SIG-M5 treated with dmso at 0.1 percent for 504 hours (cell line): ENCODE data around the gene SETD1B.
A peak's percentile ranks its signal among the peaks of the same experiment; 100 is the strongest.

Experiments used
- DNase-seq: peaks from one replicate; lab custom pipeline; 2025; ENCODE audit not compliant: unreplicated experiment; lab: John Stamatoyannopoulos, UW

The SETD1B gene

DNA sequence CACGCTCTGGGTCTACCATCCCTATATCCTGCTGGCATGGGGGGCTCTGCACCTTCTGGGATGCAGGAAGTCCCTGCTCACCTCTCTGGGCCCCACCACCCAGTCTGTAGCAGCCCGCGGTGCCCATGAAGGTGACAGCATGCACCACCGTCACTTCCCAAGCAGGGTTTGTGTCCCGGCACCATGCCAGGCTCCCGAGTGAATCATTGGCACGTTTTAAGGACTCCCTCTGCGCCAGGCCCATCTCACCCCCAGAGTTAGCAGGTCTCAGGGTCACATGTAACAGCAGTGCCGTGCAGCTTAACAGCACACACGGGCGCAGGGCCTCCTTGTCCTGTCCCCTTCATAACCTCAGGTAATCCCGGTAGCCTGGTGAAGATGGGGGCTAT lies 19.9 kb downstream of the SETD1B start:
- no peak for DNase-seq

DNA sequence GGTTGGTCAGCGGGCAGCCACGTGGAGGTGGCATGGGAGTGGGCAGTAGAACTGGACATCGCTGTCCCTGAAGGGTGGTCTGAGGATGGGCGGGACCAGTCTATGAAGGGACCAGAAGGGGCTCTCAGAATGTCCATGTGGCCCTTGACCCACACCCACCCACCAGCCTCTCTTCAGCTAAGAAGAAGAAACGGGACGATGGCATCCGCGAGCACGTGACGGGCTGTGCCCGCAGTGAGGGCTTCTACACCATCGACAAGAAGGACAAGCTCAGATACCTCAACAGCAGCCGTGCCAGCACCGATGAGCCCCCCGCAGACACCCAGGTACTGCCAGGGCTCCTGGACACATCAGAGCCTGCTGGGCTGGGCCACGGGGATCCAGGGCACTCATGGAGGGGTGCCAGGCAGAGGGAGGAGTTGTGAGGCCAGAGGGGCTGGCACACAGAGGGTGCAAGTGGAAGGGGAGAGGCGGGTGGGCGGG lies 21.3 kb downstream of the SETD1B start:
- DNase-seq = no peak

DNA sequence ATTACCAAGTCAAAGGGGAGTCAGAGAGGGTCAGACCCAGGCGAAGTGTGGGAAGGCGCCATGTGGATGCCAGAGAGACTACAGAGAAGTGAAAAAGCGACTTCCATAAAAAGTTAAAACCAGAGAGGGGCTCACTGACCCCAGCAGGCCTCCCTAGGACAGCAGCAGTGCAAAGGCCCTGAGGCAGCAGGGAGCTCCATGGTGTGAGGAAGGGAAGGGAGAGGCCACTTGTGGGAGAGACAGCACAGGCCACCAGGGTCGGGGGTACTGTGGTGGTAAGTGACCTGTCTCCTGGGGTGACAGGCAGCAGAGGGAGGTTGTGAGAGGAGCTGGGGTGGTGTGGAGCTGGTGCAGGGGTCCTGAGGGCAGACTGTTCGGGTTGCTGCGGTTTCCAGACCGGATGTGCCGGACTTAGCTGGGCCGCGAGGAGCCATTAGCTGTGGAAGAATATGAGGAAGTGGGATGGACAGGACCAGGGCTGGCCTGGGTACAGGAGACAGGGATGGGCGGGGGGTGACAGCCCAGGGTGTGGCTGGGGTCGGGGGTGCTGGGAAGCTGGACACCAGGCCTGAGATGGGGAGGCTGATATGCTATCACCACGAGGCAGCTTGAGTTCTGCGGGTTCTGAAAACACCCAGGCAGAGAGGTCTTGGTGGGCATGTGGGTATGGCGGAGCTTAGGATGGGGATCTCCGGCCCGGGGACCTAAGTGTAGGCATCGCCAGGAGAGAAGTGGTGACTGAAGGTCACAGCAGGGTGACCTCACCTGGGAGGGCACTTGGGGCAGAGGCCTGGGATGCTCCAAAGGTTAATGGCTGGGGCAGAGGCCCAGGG lies 22.7 kb downstream of the SETD1B start:
- no peak for DNase-seq

DNA sequence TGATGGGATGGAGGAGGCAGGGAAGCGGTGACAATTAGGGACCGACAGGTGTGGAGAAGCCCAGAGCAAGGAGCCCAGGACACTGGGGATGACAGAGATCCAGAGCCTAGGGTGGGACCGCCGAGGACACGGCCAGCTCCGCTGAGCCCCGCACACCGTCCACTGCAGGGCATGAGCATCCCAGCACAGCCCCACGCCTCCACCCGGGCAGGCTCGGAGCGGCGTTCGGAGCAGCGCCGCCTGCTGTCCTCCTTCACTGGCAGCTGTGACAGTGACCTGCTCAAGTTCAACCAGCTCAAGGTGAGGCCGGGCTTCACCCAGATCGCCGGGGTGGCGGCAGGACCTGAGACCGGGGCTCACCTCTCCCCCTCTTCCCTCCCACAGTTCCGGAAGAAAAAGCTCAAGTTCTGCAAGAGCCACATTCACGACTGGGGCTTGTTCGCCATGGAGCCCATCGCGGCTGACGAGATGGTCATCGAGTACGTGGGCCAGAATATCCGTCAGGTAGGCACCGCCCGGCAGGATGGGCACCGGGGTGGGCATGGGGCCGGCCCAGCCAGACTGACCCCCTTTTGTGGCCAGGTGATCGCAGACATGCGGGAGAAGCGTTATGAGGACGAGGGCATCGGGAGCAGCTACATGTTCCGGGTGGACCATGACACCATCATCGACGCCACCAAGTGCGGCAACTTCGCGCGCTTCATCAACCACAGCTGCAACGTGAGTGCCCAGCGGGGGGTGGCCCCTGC lies 23.7 kb downstream of the SETD1B start:
- DNase-seq = no peak

DNA sequence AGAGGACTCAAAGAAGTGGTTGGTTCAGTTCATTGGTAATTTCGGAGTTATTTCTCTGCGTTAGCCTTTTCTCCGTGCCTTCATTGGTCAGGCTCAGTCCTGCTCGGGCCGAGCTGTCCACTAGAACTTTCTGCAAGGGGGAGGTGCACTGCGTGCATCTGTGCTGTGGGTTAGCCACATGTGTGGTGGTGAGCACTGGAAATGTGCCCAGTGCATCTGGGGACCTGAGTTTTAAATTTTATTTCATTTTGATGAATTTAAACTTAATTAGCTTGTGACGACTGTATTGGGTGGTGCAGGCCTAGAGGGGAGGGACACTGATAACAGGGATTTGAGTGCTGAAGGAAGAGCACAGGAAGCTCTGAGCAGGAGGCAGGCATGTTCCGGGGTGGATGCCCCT lies 24.5 kb downstream of the SETD1B start:
- DNase-seq = no peak

DNA sequence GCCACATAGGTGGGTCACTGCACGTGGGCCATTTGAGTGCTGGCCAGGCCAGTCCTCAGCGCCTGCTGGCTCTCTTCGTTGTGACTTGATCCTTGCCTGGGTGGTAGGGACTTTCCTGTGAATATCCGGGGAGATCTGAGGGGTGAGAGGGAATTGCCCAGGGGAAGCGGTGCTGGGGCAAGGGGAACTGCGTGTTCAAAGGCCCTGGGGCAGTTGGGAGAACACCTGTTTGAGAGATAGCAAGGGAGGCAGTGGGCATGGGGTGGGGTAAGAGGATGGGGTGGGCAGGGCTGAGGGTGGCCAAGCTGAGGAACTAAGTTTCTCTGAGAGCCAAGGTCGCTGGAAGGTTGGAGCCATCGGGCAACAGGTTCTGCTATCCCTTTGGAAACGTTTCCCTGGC lies 25.0 kb downstream of the SETD1B start:
- DNase-seq = no peak

DNA sequence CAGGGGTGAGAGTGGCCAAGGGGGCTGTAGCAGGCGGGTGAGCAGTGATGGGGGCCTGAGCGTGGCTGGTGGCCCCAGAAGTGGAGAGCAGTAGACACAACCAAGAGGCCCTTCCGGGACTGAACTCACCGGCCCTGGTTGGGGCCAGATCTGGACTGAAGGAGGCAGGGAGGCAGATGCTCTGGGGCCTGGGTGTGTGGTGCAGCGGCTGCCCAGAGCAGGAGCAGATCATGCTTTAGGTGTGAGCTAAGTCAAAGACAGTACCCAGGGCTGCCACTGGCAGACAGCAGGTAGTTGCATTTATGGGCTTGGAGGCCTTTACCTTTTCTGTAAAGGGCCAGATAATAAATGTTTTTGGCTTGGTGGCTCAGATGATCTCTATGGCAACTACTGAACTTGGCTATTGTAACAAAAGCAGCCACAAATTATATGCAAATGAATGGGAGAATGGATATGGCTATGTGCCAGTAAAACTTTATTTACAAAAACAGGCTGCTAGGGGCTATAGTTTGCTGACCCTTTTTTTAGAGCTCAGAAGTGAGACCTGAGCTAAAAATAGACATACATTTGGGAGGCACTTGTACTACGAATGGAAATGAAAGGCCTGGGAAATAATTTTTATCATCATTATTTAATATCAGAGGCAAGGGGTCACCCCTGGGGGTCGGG lies 25.6 kb downstream of the SETD1B start:
- DNase-seq = no peak

DNA sequence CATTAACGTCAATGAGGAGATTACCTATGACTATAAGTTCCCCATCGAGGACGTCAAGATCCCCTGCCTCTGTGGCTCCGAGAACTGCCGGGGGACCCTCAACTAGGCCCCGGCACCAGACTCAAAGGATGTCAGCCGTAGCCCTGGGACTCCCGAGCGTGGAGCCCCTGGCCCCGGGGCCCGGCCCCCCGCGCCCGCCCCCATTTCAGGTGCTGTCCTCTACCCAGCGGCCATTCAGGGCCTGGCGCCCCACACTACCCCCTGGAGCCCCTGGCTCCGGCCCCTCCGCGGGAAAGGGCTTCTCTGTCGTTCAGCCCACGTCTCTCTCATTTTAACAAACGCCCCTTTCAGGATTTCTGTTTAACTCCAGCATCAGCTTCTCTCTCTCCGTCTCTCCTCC lies 26.3 kb downstream of the SETD1B start:
- no peak for DNase-seq

DNA sequence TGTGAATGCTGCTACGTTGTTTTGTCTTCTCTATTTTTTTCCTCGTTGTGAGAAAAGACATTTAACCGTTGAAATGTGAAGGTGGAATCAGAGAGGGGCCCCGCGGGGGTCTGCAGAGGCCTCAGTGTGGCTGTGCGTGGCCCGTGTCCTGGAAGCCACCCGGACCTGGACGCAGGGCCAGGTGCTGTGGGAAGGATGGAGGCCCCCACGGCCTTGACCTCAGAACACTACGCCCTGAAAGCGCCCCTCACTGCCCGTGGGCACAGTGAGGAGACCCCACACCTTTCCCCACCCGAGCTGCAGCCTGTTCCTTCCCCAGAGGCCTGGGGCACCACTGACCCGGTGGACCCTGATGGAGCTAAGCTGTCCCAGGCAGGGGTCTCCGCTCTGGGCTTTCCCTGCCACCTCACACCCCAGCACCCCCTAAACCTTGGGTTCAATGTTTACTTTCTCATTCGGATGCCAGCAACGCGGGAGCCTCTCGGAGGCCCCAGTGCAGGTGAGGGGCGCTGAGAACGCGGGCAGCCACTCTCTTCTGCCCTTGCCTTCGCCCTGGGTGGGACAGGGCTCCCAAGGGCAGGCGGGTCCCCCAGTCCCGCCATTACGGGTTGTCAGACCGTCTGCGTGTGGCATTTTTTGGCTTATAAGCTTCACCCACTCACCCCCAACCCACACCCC lies 26.9 kb downstream of the SETD1B start:
- no peak for DNase-seq

DNA sequence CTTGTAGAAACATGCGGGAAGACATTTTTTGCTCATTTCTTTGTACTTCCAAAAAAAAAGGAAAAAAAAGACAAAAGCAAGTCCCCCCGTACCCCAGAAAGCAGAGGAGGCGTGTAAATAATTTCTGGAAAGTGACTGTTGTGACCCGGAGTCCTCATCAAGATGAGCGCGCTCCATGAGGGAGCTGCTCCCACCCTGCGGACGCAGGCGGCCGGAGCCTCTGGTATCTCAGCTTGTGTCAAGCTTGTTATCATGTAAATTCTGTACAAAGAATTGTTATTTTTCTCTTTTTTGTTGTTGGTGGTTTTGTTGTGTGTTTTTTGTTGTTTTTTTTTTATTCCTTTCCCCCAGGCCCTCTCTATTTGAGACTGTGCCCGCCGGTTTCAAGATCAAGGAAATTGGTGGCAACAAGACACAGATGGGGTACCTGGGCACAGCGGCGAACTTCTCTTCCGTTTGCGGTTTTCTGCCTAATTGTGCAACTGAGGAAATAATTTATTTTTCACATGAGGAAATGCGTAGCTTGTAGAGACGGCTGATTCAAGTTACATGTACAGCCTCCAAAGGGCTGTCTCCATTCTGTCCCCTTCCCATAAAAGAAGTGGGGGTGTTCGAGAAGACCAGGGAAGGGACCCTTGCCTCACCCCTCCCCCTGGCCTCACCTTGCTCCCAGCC lies 27.9 kb downstream of the SETD1B start:
- DNase-seq = no peak

DNA sequence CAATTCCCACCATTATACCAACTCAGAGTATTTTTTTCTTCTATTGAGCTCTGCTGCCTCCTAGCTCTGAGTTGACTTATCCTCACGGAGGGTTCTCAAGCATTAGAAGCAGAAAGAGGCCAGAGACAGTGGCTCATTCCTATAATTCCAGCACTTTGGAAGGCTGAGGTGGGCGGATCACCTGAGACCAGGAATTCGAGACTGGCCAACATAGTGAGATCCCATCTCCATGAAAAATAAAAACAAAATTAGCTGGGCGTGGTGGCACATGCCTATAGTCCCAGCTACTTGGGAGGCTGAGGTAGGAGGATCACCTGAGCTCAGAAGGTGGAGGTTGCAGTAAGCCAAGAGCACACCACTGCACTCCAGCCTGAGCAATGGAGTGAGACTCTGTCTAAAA lies 33.9 kb downstream of the SETD1B start:
- DNase-seq = no peak

DNA sequence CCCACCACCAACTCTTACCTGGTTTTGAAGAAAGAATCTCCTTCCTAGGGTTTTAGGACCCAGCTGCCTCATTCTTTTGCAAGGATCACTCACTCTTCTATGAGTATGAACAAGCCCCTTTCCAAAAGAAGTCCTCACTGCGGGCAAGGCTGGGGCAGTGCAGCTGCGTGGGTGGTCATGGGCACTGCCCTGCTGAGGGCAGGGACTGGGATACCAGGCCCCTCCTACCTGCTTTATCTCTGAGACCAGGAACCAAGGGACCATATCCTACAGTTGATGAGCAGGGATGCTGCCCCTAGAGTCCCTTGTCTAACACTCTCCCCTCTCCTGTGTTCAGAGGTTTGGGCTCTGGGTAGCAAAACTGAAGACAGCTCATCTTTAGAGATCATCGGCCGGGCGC lies 34.3 kb downstream of the SETD1B start:
- no peak for DNase-seq

DNA sequence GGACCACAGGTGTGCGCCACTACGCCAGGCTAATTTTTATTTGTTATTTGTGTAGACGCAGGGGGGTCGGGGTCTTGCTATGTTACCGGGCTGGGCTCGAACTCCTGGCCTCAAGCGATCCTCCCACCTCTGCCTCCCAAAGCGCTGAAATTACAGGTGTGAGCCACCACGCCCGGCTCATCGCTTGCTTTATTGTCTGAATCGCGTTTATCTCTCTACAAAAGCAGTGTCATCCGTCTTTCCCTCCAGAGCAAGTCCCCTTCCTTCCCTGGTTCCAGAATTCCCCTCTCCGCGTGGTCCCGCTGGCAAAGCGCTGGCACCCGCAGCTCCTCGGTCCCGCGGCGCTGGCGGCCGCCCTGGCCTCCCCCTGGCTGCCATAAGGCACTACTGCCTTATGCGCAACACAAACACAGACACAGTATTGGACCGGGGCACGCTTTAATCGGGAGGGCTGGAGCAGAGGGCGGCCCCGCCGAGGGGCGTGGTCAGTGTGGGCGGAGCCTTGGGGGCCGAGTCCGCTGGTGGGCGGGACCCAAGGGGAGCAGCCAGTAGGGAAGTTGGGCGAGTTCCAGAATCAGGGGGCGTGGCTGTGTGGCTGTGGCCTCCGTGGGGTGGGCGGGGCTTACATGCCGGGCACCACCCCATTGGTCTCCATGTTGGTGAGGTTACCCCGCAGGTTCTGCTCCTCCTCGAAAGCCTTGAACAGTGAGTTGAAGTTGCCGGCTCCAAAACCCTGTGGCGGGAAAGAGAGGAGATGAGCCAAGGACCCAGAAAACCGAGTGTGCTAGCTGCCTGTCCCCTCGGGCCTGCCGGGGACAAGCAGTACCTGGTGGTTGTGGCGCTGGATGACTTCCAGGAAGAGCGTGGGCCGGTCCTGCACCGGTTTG lies 35.5 kb downstream of the SETD1B start:
- DNase-seq = peak; percentile 99

DNA sequence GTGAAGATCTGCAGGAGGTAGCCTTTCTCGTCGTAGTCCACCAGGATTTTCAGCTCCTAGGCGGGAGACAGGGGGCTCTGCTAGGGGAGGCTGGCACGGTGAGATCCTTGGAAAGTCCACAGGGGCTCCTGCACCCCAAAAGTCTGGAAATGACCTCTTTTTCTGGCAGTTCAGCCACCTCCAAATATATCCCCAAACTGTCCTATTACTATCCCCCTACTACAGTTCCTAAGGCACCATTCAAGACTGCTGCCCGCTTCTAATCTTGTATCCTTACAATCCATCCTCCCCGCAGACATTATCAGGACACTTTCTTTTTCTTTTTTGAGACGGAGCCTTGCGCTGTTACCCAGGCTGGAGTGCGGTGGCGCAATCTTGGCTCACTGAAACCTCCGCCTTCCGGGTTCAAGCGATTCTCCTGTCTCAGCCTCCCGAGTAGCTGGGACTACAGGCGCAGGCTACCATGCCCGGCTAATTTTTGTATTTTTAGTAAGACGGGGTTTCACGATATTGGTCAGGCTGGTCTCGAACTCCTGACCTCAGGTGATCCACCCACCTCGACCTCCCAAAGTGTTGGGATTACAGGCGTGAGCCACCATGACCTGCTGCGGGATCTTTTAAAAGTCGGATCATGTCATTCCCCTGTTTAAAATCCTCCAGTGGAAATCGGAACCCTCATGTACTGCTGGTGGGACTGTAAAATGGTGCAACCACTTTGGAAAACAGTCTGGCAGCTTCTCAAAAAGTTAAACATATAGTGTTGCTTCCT lies 36.4 kb downstream of the SETD1B start:
- DNase-seq = peak; percentile 40

DNA sequence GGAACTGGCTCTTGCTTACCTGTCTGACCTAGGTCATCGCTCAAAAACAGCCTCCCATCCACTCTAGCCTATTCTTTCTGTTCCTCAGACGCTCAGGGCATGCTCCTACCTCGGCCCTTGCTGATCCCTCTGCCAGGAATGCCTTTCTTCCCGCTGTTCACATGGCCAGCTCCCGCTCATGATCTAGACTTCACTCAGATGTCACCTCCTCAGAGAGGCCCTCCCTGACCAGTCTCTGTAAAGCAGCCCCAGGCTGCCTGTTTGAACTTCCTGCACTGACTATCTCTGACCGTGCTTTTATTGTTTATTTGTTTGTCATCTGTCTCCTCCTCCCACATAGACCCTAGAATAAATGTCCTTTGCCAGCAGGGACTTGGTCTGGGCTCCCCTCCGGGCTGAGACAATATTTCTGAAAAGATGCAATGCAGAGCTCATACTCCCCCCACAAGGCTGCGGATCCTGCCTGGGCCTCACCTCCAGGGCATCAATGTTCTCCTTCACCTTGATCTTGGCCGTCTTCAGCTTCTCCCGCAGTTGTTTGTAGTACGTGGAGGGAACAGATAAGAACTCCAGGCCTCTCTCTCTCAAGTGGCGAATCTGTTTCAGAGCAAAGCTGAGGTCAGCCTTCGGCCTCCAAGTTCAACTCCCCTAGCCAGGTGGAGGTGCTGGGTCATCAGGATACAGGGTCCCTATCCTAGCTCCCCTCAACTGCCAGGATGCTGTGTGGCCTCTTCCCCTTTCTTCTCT lies 39.6 kb downstream of the SETD1B start:
- no peak for DNase-seq

DNA sequence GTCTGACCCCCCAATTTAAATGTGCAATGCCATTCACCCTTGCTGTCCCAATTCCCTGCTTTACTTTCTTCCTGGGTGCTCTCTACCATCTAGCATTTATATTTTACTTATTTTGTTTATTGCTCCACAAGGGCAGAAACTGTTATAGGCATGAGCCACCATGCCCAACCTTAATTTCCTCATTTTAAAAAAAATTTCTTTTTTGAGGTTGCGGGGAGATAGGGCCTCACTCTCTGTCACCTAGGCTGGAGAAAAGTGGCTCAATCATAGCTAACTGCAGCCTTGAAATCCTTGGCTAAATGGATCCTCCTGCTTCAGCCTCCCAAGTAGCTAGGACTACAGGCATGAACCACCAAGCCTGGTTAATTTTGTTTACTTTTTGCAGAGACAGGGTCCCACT lies 41.9 kb downstream of the SETD1B start:
- DNase-seq = peak; percentile 27

DNA sequence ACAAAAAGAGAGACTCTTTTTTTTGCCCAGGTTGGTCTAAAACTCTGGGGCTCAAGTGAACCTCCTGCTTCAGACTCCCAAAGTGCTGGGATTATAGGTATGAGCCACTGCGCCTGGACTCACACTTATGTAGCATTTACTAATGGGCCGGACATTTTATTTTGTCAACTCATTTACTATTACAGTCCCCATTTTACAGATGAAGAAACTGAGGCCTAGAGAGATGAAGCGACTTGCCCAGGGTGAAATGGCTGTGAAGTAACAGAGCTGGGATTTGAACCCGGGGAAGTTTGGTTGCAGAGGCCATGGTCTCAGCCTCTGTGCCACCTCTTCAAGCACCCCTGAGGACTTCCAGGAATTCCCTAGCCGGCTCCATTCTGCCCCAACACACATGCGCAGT lies 45.4 kb downstream of the SETD1B start:
- DNase-seq = no peak

DNA sequence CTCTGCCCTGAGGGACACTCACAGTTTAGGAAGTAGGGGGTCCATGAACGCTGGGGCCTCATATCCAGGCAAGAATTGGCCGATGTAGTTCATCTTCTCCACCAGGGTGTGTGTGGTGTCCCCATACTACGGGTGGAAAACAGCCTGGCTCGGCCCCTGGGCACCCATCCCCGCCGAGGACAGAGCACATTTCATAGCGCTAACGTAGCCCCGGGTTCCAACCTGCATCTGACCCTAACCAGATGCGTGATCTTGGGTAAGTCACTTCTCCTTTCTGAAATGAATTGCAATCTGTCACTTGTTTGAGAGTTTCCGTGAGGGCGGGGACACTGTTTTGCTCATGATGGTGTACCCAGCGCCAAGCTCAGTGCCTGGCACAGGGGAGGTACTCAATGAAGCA lies 45.9 kb downstream of the SETD1B start:
- peak; percentile 82 for DNase-seq
